Measurements from ENCODE around the gene NOD2. TPM values are rescaled to one million over a fixed set of nuclear protein-coding genes. Genes with fewer than 3 reads are reported as not detected.

NOD2 gene
- total RNA-seq, 4 donors from 2014 or later = 10.5 to 28.1 (median 21.6) TPM

DNA sequence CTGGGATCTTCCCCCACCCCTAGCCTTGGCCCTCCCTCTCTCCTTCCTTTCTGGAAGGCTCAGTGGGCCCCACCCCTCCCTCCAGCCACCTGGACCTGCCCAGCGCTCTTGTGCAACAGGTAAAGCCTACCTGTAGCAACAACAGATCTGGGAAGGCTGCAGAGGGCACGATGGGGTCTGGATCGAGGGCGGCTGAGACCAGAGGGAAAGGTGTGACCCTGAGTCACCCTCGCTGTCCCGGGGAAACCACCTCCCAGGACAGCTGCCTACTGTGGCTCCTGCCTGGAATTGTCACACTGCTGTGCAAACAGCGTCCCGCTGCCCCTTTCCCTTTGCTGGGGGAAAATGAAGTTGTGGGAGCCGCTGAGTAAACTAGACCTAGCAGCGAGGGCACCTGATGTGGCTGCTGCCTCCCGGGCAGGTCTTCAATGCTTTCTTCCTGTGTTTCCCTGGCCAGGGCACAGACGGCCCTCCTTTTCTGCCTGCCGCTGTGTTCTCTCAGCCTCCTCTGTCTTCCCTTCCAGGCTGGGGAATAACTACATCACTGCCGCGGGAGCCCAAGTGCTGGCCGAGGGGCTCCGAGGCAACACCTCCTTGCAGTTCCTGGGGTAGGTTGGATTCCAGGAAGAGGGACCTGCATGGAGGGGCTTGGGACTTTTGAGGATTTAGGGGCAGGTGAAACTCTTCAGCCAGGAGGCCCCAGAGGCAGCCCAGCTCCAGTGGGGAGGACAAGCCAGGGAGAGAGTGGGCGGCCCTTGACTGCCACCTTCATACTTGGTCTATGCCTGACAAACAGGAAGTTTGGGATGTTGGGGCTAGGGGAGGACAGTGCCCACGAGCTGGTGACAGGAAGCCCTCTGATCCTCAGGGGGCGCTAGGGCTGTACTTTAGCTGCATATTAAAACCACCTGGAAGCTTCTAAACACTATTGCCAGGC, 26.3 kb downstream of the NOD2 start:
- H3K4me3 ChIP-seq = peak overlapping the region; percentile 2 to 46 (median 20)
- H3K27ac ChIP-seq = peak overlapping the region; percentile 81 to 91 (median 87)
- peaks cover 0 to 23% (median 0%) of the 10 kb centered on the region in 3 donors for H3K36me3 ChIP-seq
- 41 to 44% methylated on average over 6 to 17 of the region's 20 CpGs for WGBS, 2 donors
- no peak for DNase-seq
- peaks cover 17 to 42% (median 17%) of the 10 kb centered on the region in 3 donors for H3K4me1 ChIP-seq
- no peak for TF ChIP-seq POLR2A (IDR thresholded peaks at IDR 0.05)
- TF ChIP-seq, protein P1, sequence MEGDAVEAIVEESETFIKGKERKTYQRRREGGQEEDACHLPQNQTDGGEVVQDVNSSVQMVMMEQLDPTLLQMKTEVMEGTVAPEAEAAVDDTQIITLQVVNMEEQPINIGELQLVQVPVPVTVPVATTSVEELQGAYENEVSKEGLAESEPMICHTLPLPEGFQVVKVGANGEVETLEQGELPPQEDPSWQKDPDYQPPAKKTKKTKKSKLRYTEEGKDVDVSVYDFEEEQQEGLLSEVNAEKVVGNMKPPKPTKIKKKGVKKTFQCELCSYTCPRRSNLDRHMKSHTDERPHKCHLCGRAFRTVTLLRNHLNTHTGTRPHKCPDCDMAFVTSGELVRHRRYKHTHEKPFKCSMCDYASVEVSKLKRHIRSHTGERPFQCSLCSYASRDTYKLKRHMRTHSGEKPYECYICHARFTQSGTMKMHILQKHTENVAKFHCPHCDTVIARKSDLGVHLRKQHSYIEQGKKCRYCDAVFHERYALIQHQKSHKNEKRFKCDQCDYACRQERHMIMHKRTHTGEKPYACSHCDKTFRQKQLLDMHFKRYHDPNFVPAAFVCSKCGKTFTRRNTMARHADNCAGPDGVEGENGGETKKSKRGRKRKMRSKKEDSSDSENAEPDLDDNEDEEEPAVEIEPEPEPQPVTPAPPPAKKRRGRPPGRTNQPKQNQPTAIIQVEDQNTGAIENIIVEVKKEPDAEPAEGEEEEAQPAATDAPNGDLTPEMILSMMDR (IDR thresholded peaks at IDR 0.05) = no peak
- intact Hi-C loops (cut with DNase I) = no loop called here
- no peaks in the 10 kb centered on the region for H3K9me3 ChIP-seq
- H3K27me3 ChIP-seq = no peaks in the 10 kb centered on the region

DNA sequence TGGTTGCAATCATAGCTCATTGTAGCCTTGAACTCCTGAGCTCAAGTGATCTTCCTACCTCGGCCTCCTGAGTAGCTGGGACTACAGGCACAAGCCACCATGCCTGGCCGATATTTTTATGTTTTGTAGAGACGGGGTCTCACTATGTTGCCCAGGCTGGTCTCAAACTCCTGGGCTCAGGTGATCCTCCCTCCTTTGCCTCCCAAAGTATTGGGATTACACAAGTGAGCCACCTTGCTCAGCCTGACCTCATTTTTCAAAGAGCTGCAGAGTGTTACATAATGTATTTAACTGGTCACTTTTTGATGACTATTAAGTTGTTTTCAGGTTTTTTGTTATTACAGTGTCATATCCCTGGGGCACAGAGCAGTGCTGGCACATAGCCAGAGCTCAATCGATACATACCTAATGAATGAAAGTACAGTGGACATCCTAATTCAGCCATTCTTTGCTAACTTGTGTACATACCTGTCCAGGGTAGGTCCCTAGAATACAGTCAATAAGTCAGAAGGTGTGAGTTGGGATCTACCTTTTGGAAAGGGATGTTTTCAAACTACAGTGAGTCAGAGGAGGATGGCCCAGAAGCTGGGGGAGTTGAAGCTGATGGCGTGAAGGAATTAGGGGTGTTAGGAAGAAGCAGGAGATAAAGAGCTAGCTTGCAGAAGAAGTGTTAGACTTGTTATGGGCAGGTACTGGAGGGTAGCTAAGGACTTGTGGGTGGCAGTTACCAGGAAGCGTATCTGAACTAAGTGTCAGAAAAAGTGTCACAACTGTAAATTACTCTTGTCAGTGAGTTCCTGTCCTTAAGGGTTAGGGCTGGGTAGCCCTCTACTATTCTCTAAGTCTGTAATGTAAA, 28.4 kb downstream of the NOD2 start:
- intact Hi-C loops (cut with DNase I) = no loop called here
- DNase-seq = no peak
- peaks cover 17 to 28% (median 17%) of the 10 kb centered on the region in 3 donors for H3K4me1 ChIP-seq
- no peaks in the 10 kb centered on the region for H3K27me3 ChIP-seq
- WGBS, 2 donors = 82 to 92% methylated on average over 6 of the region's 6 CpGs
- TF ChIP-seq POLR2A (IDR thresholded peaks at IDR 0.05) = no peak
- TF ChIP-seq, protein P1 (IDR thresholded peaks at IDR 0.05) = no peak
- H3K36me3 ChIP-seq = peaks cover 0 to 44% (median 0%) of the 10 kb centered on the region in 3 donors
- H3K27ac ChIP-seq = peak overlapping the region in 1 of 4 donors; percentile 7
- H3K9me3 ChIP-seq = no peaks in the 10 kb centered on the region
- no peak overlapping the region for H3K4me3 ChIP-seq

DNA sequence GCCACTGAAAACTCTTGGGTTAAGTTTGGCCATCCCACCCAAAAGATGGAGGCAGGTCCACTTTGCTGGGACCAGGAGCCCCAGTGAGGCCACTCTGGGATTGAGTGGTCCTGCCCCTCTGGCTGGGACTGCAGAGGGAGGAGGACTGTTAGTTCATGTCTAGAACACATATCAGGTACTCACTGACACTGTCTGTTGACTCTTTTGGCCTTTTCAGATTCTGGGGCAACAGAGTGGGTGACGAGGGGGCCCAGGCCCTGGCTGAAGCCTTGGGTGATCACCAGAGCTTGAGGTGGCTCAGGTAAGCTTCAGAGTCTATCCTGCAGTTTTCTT, 29.0 kb downstream of the NOD2 start:
- TF ChIP-seq POLR2A (IDR thresholded peaks at IDR 0.05) = no peak
- TF ChIP-seq, protein P1 (IDR thresholded peaks at IDR 0.05) = no peak
- WGBS, 2 donors = no CpG with 5 or more reads among the region's 1 CpG
- H3K36me3 ChIP-seq = peaks cover 0 to 50% (median 0%) of the 10 kb centered on the region in 3 donors
- intact Hi-C loops (cut with DNase I) = no loop called here
- H3K9me3 ChIP-seq = no peaks in the 10 kb centered on the region
- H3K4me3 ChIP-seq = no peak overlapping the region
- H3K4me1 ChIP-seq = peaks cover 17 to 28% (median 17%) of the 10 kb centered on the region in 3 donors
- DNase-seq = no peak
- peak overlapping the region in 1 of 4 donors; percentile 7 for H3K27ac ChIP-seq
- no peaks in the 10 kb centered on the region for H3K27me3 ChIP-seq

DNA sequence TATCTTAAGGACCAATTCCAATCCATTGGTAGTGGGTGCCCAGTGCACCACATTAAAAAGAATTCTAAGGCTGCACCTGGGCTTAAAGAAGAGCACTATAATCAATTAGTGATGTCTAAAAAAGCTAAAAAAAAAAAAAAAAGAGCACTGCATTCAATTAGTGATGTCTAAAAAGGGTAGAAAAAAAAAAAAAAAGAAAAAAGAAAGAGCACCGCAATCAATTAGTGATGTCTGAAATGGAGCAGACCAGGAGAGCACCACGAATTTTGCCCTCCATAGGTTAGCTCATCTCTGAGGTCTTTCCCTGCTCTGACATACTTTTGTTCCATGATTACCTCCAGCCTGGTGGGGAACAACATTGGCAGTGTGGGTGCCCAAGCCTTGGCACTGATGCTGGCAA, 29.6 kb downstream of the NOD2 start:
- H3K36me3 ChIP-seq = peaks cover 0 to 50% (median 0%) of the 10 kb centered on the region in 3 donors
- no peak for DNase-seq
- no peak overlapping the region for H3K4me3 ChIP-seq
- peaks cover 17 to 28% (median 17%) of the 10 kb centered on the region in 3 donors for H3K4me1 ChIP-seq
- H3K9me3 ChIP-seq = no peaks in the 10 kb centered on the region
- WGBS, 2 donors = 79 to 88% methylated on average over 2 of the region's 2 CpGs
- no peak overlapping the region for H3K27ac ChIP-seq
- TF ChIP-seq, protein P1 (IDR thresholded peaks at IDR 0.05) = no peak
- no peak for TF ChIP-seq POLR2A (IDR thresholded peaks at IDR 0.05)
- H3K27me3 ChIP-seq = no peaks in the 10 kb centered on the region
- intact Hi-C loops (cut with DNase I) = no loop called here
